ENCODE results near the gene FLRT2.

- TF ChIP-seq CTCF (IDR thresholded peaks at IDR 0.05; ENCODE audit: low read depth, low read length, poor library complexity, severe bottlenecking) (no peak), EZH2phosphoT487 (IDR thresholded peaks at IDR 0.05; ENCODE audit: borderline replicate concordance, low read length) (no peak)
These were observed 21.1 kb upstream of the FLRT2 start for GRCh38 chr14:85508863-85509262.

Data from DOHH2 (cell line).